Naive B cell (primary cell): ENCODE measurements around the gene ZNF695. TPM values are rescaled to one million over a fixed set of nuclear protein-coding genes. Genes with fewer than 3 reads are reported as not detected.

Experiments used
- ATAC-seq, 2 donors: fragments of 150-1000 bp; cut with Tn5 transposase; 2 replicates each; pipeline ENCODE4 v1.10.0; 2021; ENCODE audit warnings: low read depth in 2 of 2, mild to moderate bottlenecking in 2 of 2, moderate library complexity in 2 of 2
- DNase-seq: peaks from one replicate; pipeline ENCODE4 v3.0.0; 2022
- H3K27ac Mint-ChIP-seq, 6 donors: one replicate each; pipeline ENCODE4 v1.8.0; 2020 to 2022; ENCODE audit warnings: mild to moderate bottlenecking in 6 of 6, mixed read lengths in 6 of 6, moderate library complexity in 5 of 6, inconsistent platforms in 2 of 6
- H3K27me3 Mint-ChIP-seq, 3 donors: one replicate each; pipeline ENCODE4 v1.8.0; 2021 to 2022; ENCODE audit warnings: mixed read lengths in 3 of 3, mild to moderate bottlenecking in 1 of 3
- H3K36me3 Mint-ChIP-seq, 2 donors: one replicate each; pipeline ENCODE4 v1.8.0; 2020 to 2022; ENCODE audit warnings: mixed read lengths in 2 of 2, inconsistent platforms in 1 of 2, mild to moderate bottlenecking in 1 of 2
- H3K4me1 Mint-ChIP-seq, 3 donors: one replicate each; pipeline ENCODE4 v1.8.0; 2020 to 2022; ENCODE audit warnings: mixed read lengths in 3 of 3, inconsistent platforms in 1 of 3, mild to moderate bottlenecking in 1 of 3, moderate library complexity in 1 of 3
- H3K4me3 Mint-ChIP-seq, 8 donors: one replicate each; pipeline ENCODE4 v1.8.0; 2020 to 2022; ENCODE audit warnings: mild to moderate bottlenecking in 8 of 8, mixed read lengths in 8 of 8, moderate library complexity in 8 of 8, inconsistent platforms in 2 of 8
- H3K9me3 Mint-ChIP-seq, 7 donors: one replicate each; pipeline ENCODE4 v1.8.0; 2020 to 2022; ENCODE audit warnings: mixed read lengths in 7 of 7, mild to moderate bottlenecking in 5 of 7, inconsistent platforms in 2 of 7, moderate library complexity in 1 of 7
- polyA plus RNA-seq, 6 donors: library from polyadenylated mRNA; unstranded; fragments of 300-500 nt; fragmentation: Illumina TruSeq; gene quantifications; one replicate each; pipeline ENCODE4 v1.2.3, GENCODE V29; 2021; ENCODE audit warnings: low read depth in 6 of 6

The ZNF695 gene
- polyA plus RNA-seq, 6 donors from 2014 or later, result 0.08 TPM; not detected in 5

- H3K36me3 Mint-ChIP-seq, result no peaks in the 10 kb centered on the region
- no peak for ATAC-seq
- no peaks in the 10 kb centered on the region for H3K27me3 Mint-ChIP-seq
- H3K9me3 Mint-ChIP-seq, result no peaks in the 10 kb centered on the region
- H3K4me3 Mint-ChIP-seq, result no peak overlapping the region
- H3K4me1 Mint-ChIP-seq, result peaks cover 0 to 5% (median 3%) of the 10 kb centered on the region in 3 donors
- DNase-seq, result no peak
- no peak overlapping the region for H3K27ac Mint-ChIP-seq
Observed at GRCh38 chr1:246946366-246946765, 61.5 kb downstream of the ZNF695 start.

Other genes starting within 250 kb of the ZNF695 start
- 10 to 100 TPM in 4 of 6 donors, 1 to 10 TPM in 2; 6.5 to 20.1 (median 11.1) TPM for gene AHCTF1, start 76.1 kb downstream of the ZNF695 start, polyA plus RNA-seq
- 1 to 10 TPM; 1.8 to 5.0 (median 3.7) TPM for gene ZNF670, start 70.8 kb upstream of the ZNF695 start, polyA plus RNA-seq
- gene ZNF669, start 96.3 kb upstream of the ZNF695 start, polyA plus RNA-seq, result 10 to 100 TPM; 40.1 to 82.0 (median 63.6) TPM
- gene ZNF124, start 164.0 kb upstream of the ZNF695 start, polyA plus RNA-seq, result 10 to 100 TPM in 5 of 6 donors, 1 to 10 TPM in 1; 7.9 to 17.5 (median 10.6) TPM
- not detected for gene VN1R5, start 248.0 kb upstream of the ZNF695 start, polyA plus RNA-seq